ENCODE measurements around the gene AKAP8L. TPM values are rescaled to one million over a fixed set of nuclear protein-coding genes. Genes with fewer than 3 reads are reported as not detected.

The AKAP8L gene
- total and polyA plus RNA-seq, 9 of the 15 experiments (the other 6 are each of a cell fraction or from before 2014, with no cell fraction given), result 2.4 to 116 (median 70.7) TPM

DNA sequence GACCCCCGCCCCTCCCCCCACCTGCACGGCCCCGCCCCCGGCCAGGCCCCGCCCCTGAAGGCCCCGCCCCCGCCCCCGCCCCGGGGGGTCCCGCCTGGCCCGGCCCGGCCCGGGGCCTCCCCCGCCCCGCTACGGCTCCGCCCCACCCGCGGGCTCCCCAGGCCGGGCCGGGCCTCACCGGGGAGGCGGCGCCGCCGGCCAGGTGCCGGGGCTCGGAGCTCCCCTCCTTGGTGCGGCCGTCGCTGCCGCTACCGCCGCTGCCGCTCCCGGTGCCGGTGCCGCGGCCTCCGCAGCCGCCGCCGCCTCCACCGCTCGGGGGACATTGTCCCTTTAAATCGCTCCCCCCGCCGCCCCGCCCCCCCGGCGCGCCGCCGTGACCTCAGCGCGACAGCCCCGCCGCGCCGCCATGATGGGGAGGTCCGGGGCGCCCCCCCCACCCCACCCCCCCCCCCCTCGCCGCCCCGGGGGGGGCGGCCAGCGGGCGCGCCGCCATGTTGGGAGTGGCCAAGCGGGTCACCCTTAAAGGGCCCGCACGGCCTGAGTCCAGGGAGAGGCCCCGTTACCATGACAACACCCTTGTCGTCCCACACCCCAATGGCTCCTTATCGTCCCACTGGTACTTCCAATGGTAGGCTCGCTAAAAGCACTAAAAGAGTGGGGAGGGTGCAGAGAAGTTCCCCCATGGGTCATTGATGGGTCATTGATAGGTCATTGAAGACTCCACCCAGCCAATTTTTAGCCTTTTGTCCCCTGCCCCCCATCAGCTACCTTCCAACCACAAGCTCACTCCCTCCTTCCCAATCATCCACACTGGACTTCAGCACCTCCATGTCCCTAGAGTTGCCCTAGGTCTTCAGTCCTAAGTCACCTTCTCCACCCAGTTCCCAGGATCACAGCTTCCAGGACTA, 31.1 kb upstream of the AKAP8L start, which contains the start of gene WIZ (continued):
- TF ChIP-seq, protein P1, sequence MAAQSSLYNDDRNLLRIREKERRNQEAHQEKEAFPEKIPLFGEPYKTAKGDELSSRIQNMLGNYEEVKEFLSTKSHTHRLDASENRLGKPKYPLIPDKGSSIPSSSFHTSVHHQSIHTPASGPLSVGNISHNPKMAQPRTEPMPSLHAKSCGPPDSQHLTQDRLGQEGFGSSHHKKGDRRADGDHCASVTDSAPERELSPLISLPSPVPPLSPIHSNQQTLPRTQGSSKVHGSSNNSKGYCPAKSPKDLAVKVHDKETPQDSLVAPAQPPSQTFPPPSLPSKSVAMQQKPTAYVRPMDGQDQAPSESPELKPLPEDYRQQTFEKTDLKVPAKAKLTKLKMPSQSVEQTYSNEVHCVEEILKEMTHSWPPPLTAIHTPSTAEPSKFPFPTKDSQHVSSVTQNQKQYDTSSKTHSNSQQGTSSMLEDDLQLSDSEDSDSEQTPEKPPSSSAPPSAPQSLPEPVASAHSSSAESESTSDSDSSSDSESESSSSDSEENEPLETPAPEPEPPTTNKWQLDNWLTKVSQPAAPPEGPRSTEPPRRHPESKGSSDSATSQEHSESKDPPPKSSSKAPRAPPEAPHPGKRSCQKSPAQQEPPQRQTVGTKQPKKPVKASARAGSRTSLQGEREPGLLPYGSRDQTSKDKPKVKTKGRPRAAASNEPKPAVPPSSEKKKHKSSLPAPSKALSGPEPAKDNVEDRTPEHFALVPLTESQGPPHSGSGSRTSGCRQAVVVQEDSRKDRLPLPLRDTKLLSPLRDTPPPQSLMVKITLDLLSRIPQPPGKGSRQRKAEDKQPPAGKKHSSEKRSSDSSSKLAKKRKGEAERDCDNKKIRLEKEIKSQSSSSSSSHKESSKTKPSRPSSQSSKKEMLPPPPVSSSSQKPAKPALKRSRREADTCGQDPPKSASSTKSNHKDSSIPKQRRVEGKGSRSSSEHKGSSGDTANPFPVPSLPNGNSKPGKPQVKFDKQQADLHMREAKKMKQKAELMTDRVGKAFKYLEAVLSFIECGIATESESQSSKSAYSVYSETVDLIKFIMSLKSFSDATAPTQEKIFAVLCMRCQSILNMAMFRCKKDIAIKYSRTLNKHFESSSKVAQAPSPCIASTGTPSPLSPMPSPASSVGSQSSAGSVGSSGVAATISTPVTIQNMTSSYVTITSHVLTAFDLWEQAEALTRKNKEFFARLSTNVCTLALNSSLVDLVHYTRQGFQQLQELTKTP (IDR thresholded peaks at IDR 0.05; ENCODE audit: low read depth in 1 of 2, partially characterized antibody in 2 of 2), result peak in 1 of 2 experiments; percentile 87
- TF ChIP-seq ZNF212 (CRISPR knock-in tag; IDR thresholded peaks at IDR 0.05), result no peak
- no peak for TF ChIP-seq JUND (IDR thresholded peaks at IDR 0.05; ENCODE audit: borderline replicate concordance, low read depth, low read length)
- no peak for TF ChIP-seq JUND (tag; IDR thresholded peaks at IDR 0.05; ENCODE audit: borderline replicate concordance, low read depth, low read length)
- no peak for TF ChIP-seq MAFG (tag; conservative IDR thresholded peaks at IDR 0.05)
- TF ChIP-seq, protein P2, sequence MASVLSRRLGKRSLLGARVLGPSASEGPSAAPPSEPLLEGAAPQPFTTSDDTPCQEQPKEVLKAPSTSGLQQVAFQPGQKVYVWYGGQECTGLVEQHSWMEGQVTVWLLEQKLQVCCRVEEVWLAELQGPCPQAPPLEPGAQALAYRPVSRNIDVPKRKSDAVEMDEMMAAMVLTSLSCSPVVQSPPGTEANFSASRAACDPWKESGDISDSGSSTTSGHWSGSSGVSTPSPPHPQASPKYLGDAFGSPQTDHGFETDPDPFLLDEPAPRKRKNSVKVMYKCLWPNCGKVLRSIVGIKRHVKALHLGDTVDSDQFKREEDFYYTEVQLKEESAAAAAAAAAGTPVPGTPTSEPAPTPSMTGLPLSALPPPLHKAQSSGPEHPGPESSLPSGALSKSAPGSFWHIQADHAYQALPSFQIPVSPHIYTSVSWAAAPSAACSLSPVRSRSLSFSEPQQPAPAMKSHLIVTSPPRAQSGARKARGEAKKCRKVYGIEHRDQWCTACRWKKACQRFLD (CRISPR knock-in tag; IDR thresholded peaks at IDR 0.05), result peak; percentile 85; the same call in 1 of the 2 replicates
- TF ChIP-seq FOS (IDR thresholded peaks at IDR 0.05; ENCODE audit: extremely low read depth, insufficient read length), result no peak
- no peak for TF ChIP-seq ZNF77 (CRISPR knock-in tag; IDR thresholded peaks at IDR 0.05)
- 0 out of 2 replicates have a peak, but pooled peaks have one; percentile 39 for TF ChIP-seq GABPA (tag; conservative IDR thresholded peaks at IDR 0.05; ENCODE audit: low read depth)
- no peak for TF ChIP-seq GATAD2B (IDR thresholded peaks at IDR 0.05; ENCODE audit: borderline replicate concordance)
- TF ChIP-seq ZC3H8 (IDR thresholded peaks at IDR 0.05), result no peak
- no peak for TF ChIP-seq ZBED1 (IDR thresholded peaks at IDR 0.05)
- TF ChIP-seq ZFP1 (CRISPR knock-in tag; IDR thresholded peaks at IDR 0.05), result no peak
- peak; percentile 87 for TF ChIP-seq HCFC1 (IDR thresholded peaks at IDR 0.05; ENCODE audit: low read depth, low read length)
- no peak for TF ChIP-seq PHTF2 (CRISPR knock-in tag; IDR thresholded peaks at IDR 0.05)
- TF ChIP-seq SPI1 (IDR thresholded peaks at IDR 0.05; ENCODE audit: borderline replicate concordance, low read depth, low read length), result no peak
- peak; percentile 95 for TF ChIP-seq CREM (IDR thresholded peaks at IDR 0.05; ENCODE audit: low read depth)
- TF ChIP-seq ILF3 (IDR thresholded peaks at IDR 0.05; ENCODE audit: borderline replicate concordance), result no peak
- TF ChIP-seq, protein P3, sequence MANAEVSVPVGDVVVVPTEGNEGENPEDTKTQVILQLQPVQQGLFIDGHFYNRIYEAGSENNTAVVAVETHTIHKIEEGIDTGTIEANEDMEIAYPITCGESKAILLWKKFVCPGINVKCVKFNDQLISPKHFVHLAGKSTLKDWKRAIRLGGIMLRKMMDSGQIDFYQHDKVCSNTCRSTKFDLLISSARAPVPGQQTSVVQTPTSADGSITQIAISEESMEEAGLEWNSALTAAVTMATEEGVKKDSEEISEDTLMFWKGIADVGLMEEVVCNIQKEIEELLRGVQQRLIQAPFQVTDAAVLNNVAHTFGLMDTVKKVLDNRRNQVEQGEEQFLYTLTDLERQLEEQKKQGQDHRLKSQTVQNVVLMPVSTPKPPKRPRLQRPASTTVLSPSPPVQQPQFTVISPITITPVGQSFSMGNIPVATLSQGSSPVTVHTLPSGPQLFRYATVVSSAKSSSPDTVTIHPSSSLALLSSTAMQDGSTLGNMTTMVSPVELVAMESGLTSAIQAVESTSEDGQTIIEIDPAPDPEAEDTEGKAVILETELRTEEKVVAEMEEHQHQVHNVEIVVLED (CRISPR knock-in tag; IDR thresholded peaks at IDR 0.05), result 0 out of 2 replicates have a peak, but pooled peaks have one; percentile 34
- TF ChIP-seq, protein P4, sequence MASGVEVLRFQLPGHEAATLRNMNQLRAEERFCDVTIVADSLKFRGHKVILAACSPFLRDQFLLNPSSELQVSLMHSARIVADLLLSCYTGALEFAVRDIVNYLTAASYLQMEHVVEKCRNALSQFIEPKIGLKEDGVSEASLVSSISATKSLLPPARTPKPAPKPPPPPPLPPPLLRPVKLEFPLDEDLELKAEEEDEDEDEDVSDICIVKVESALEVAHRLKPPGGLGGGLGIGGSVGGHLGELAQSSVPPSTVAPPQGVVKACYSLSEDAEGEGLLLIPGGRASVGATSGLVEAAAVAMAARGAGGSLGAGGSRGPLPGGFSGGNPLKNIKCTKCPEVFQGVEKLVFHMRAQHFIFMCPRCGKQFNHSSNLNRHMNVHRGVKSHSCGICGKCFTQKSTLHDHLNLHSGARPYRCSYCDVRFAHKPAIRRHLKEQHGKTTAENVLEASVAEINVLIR (CRISPR knock-in tag; IDR thresholded peaks at IDR 0.05), result peak; percentile 71; the same call in 1 of the 2 replicates
- TF ChIP-seq MCM3 (IDR thresholded peaks at IDR 0.05), result no peak
